Breast epithelium (tissue), 4 donors: ENCODE data around the gene DUS3L. TPM values are rescaled to one million over a fixed set of nuclear protein-coding genes. Genes with fewer than 3 reads are reported as not detected.

ENCODE experiments used
- DNase-seq, 2 donors: peaks; one replicate each; pipeline ENCODE4 v3.0.0-alpha.2; 2019; ENCODE audit warnings: low spot score in 2 of 2
- H3K27ac ChIP-seq, 2 donors: fragments of 200-600 bp; sonication (generic) in 1 of 2; one replicate each; pipeline ENCODE4 v1.5.1; 2016 to 2019; ENCODE audit warnings: mild to moderate bottlenecking in 1 of 2
- H3K27me3 ChIP-seq, 2 donors: fragments of 200-600 bp; sonication (generic) in 1 of 2; one replicate each; pipeline versions ENCODE4 v1.5.1 to v1.6.0; 2017 to 2019; ENCODE audit warnings: control low read depth in 1 of 2, mild to moderate bottlenecking in 1 of 2
- H3K36me3 ChIP-seq: fragments of 200-600 bp; one replicate; pipeline ENCODE4 v1.5.1; 2019
- H3K4me1 ChIP-seq, 2 donors: fragments of 200-600 bp; sonication (generic); one replicate each; pipeline ENCODE4 v1.5.1; 2016 to 2019; ENCODE audit warnings: control low read depth in 1 of 2
- H3K4me3 ChIP-seq, 3 donors: fragments of 200-600 bp; sonication (generic); 1 replicate in 2 of 3; 2 replicates in 1 of 3; pipeline ENCODE4 v1.5.1; 2016 to 2019; ENCODE audit warnings: mild to moderate bottlenecking in 3 of 3, moderate library complexity in 2 of 3
- H3K9me3 ChIP-seq, 2 donors: fragments of 200-600 bp; sonication (generic) in 1 of 2; one replicate each; pipeline ENCODE4 v1.5.1; 2016 to 2019; ENCODE audit warnings: control low read depth in 1 of 2
- CTCF ChIP-seq, 3 donors: fragments of 450-650 bp; IDR thresholded peaks; one replicate each; pipeline ENCODE4 v1.5.1; 2016 to 2017; ENCODE audit warnings: antibody characterized with exemption in 3 of 3, mild to moderate bottlenecking in 3 of 3, moderate library complexity in 3 of 3
- POLR2A ChIP-seq: fragments of 450-650 bp; IDR thresholded peaks from one replicate; pipeline ENCODE4 v1.6.1; 2016; ENCODE audit warnings: antibody characterized with exemption, mild to moderate bottlenecking, moderate library complexity
- POLR2AphosphoS5 ChIP-seq, 3 donors: sonication (generic); formaldehyde crosslinking; IDR thresholded peaks; one replicate each; pipeline ENCODE4 v1.6.1; 2017; ENCODE audit warnings: antibody characterized with exemption in 3 of 3
- intact Hi-C: fragments of 100-400 bp; cut with DNase I; formaldehyde crosslinking; loops from one replicate; pipeline ENCODE4 v1.15.1; 2023; ENCODE audit warnings: low total_unique reads
- total RNA-seq, 3 donors: library from RNA; depleted of rRNA; stranded (reverse); fragments of >200 nt; gene quantifications; one replicate each; pipeline ENCODE4 v1.1.0, GENCODE V29; 2016

The DUS3L gene
- total RNA-seq, 3 donors from 2014 or later = 28.8 to 44.9 (median 37.2) TPM

GRCh38 chr19:5743630-5744029 lies 47.3 kb downstream of the DUS3L start:
- intact Hi-C loops = no loop called here
- no peak for DNase-seq
- H3K9me3 ChIP-seq = no peaks in the 10 kb centered on the region
- H3K4me3 ChIP-seq = no peak overlapping the region
- no peaks in the 10 kb centered on the region for H3K4me1 ChIP-seq
- no peaks in the 10 kb centered on the region for H3K36me3 ChIP-seq
- no peak for TF ChIP-seq CTCF (IDR thresholded peaks at IDR 0.05)
- no peak for TF ChIP-seq POLR2AphosphoS5 (IDR thresholded peaks at IDR 0.05)
- TF ChIP-seq POLR2A = no peak
- peaks cover 0 to 4% of the 10 kb centered on the region in 2 donors for H3K27me3 ChIP-seq
- H3K27ac ChIP-seq = no peak overlapping the region

GRCh38 chr19:5742051-5742450 lies 48.9 kb downstream of the DUS3L start:
- H3K9me3 ChIP-seq = no peaks in the 10 kb centered on the region
- no peak for TF ChIP-seq POLR2A
- TF ChIP-seq POLR2AphosphoS5 (IDR thresholded peaks at IDR 0.05) = no peak
- no peak for TF ChIP-seq CTCF (IDR thresholded peaks at IDR 0.05)
- peaks cover 0 to 4% of the 10 kb centered on the region in 2 donors for H3K27me3 ChIP-seq
- no peak overlapping the region for H3K27ac ChIP-seq
- no peaks in the 10 kb centered on the region for H3K4me1 ChIP-seq
- no peak for DNase-seq
- no peaks in the 10 kb centered on the region for H3K36me3 ChIP-seq
- intact Hi-C loops = no loop called here
- no peak overlapping the region for H3K4me3 ChIP-seq

DNA sequence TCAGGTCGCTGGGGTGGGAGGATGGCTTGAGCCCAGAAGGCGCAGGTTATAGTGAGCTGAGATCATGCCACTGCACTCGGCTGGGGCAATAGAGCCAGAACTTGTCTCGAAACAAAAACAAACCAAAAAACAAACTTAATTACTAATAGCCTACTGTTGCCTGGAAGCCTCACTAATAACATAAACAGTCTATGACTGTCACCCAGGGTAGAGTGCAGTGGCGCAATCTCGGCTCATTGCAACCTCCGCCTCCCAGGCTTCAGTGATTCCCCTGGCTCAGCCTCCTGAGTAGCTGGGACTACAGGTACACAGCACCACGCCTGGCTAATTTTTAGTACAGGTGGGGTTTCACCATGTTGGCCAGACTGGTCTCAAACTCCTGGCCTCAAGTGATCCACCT lies 52.5 kb downstream of the DUS3L start:
- Histone ChIP-seq H3K4me1 (no peaks in the 10 kb centered on the region), H3K27ac (no peak overlapping the region), H3K9me3 (no peaks in the 10 kb centered on the region), H3K36me3 (no peaks in the 10 kb centered on the region), H3K27me3 (no peaks in the 10 kb centered on the region), H3K4me3 (no peak overlapping the region)
- no peak for DNase-seq
- intact Hi-C loops = no loop called here
- TF ChIP-seq POLR2A (no peak), CTCF (IDR thresholded peaks at IDR 0.05) (no peak), POLR2AphosphoS5 (IDR thresholded peaks at IDR 0.05) (no peak)

Other genes starting within 250 kb of the DUS3L start
- 10 to 100 TPM in 1 of 3 donors, 1 to 10 TPM in 2; 1.1 to 11.7 (median 1.3) TPM for gene TINCR, start 223.2 kb downstream of the DUS3L start, total RNA-seq
- 10 to 100 TPM; 46.4 to 68.8 (median 62.1) TPM for gene SAFB2, start 168.4 kb downstream of the DUS3L start, total RNA-seq
- gene SAFB, start 168.1 kb downstream of the DUS3L start, total RNA-seq = 100 to 1,000 TPM in 2 of 3 donors, 10 to 100 TPM in 1; 64.2 to 112 (median 111) TPM
- 10 to 100 TPM; 29.4 to 49.5 (median 44.3) TPM for gene MICOS13, start 110.6 kb downstream of the DUS3L start, total RNA-seq
- 10 to 100 TPM; 10.4 to 13.1 (median 11.1) TPM for gene HSD11B1L, start 110.1 kb downstream of the DUS3L start, total RNA-seq
- 1,000 to 10,000 TPM in 1 of 3 donors, 100 to 1,000 TPM in 2; 687 to 1,274 (median 863) TPM for gene RPL36, start 100.9 kb downstream of the DUS3L start, total RNA-seq
- gene LONP1, start 71.0 kb downstream of the DUS3L start, total RNA-seq = 10 to 100 TPM; 48.1 to 66.2 (median 60.6) TPM
- gene CATSPERD, start 70.5 kb downstream of the DUS3L start, total RNA-seq = not detected
- 1 to 10 TPM in 2 of 3 donors, under 1 TPM in 1; 0.64 to 2.0 (median 1.2) TPM for gene PRR22, start 6.4 kb downstream of the DUS3L start, total RNA-seq
- 1 to 10 TPM in 2 of 3 donors, under 1 TPM in 1; 0.48 to 1.8 (median 1.6) TPM for gene NRTN, start 13.9 kb upstream of the DUS3L start, total RNA-seq
- 1 to 10 TPM in 1 of 3 donors, under 1 TPM in 1, not detected in 1; 0.73 to 4.3 TPM for gene FUT6, start 48.5 kb upstream of the DUS3L start, total RNA-seq
- 1 to 10 TPM in 2 of 3 donors, not detected in 1; 1.3 to 2.9 TPM for gene FUT3, start 60.3 kb upstream of the DUS3L start, total RNA-seq
- gene FUT5, start 79.4 kb upstream of the DUS3L start, total RNA-seq = not detected
- gene NDUFA11, start 112.6 kb upstream of the DUS3L start, total RNA-seq = 100 to 1,000 TPM; 186 to 278 (median 186) TPM
- gene VMAC, start 113.7 kb upstream of the DUS3L start, total RNA-seq = 10 to 100 TPM in 1 of 3 donors, 1 to 10 TPM in 2; 6.1 to 11.8 (median 9.2) TPM
- 10 to 100 TPM in 2 of 3 donors, 1 to 10 TPM in 1; 9.4 to 19.0 (median 16.4) TPM for gene CAPS, start 123.1 kb upstream of the DUS3L start, total RNA-seq
- gene RANBP3, start 187.0 kb upstream of the DUS3L start, total RNA-seq = 10 to 100 TPM; 54.4 to 66.2 (median 64.9) TPM